HEK293 (cell line): ENCODE results near the gene FADS3.

ENCODE experiments used
- CTCF ChIA-PET: fragments of 350-600 bp; formaldehyde crosslinking; extraction: SDS; loops from one replicate; lab custom pipeline; 2021; ENCODE audit warnings: antibody characterized with exemption; lab: Yijun Ruan, JAX
- POLR2A ChIA-PET: fragments of 300-600 bp; formaldehyde crosslinking; extraction: SDS; loops from one replicate; lab custom pipeline; 2020; ENCODE audit warnings: antibody characterized with exemption, inconsistent platforms; lab: Yijun Ruan, JAX
- H3K27ac ChIP-seq: fragments of 200-500 bp; sonication (Bioruptor generic); 2 replicates; pipeline ENCODE4 v1.5.1; 2014; ENCODE audit warnings: low read depth, low read length, control low read depth, inconsistent platforms; ENCODE audit errors: extremely low read depth
- H3K36me3 ChIP-seq, 2 experiments: fragments of 200-500 bp in 1 of 2; sonication (Bioruptor generic) in 1 of 2; 1 replicate in 1 of 2; 2 replicates in 1 of 2; pipeline ENCODE4 v1.5.1; 2014 to 2017; ENCODE audit warnings: inconsistent platforms in 2 of 2, low read length in 2 of 2; ENCODE audit not compliant: control insufficient read depth in 2 of 2, insufficient read depth in 1 of 2
- H3K4me1 ChIP-seq: fragments of 200-500 bp; sonication (Bioruptor generic); 2 replicates; pipeline ENCODE4 v1.5.1; 2014; ENCODE audit warnings: mild to moderate bottlenecking, low read length, inconsistent platforms; ENCODE audit not compliant: control insufficient read depth, insufficient read depth
- H3K4me3 ChIP-seq: 2 replicates; pipeline ENCODE4 v1.5.1; 2011; ENCODE audit warnings: low read depth, mild to moderate bottlenecking, control low read depth, low read length, moderate library complexity
- H3K9me3 ChIP-seq: fragments of 200-500 bp; sonication (Bioruptor generic); 2 replicates; pipeline ENCODE4 v1.5.1; 2014; ENCODE audit warnings: low read depth, low read length, inconsistent platforms; ENCODE audit not compliant: control insufficient read depth, insufficient read depth
- GLI4 ChIP-seq: fragments of 450-650 bp; formaldehyde crosslinking; IDR thresholded peaks from 2 replicates; pipeline ENCODE4 v1.5.1; 2016; ENCODE audit warnings: missing biosample characterization, missing genetic modification characterization
- KLF8 ChIP-seq: fragments of 450-650 bp; formaldehyde crosslinking; IDR thresholded peaks from 2 replicates; pipeline ENCODE4 v1.5.1; 2016; ENCODE audit warnings: missing biosample characterization, missing genetic modification characterization
- ZBTB11 ChIP-seq: fragments of 450-650 bp; formaldehyde crosslinking; conservative IDR thresholded peaks from 2 replicates; pipeline ENCODE4 v1.5.1; 2016; ENCODE audit warnings: low read depth, missing biosample characterization, missing genetic modification characterization
- ZBTB8A ChIP-seq: fragments of 450-650 bp; formaldehyde crosslinking; IDR thresholded peaks from 2 replicates; pipeline ENCODE4 v1.5.1; 2016; ENCODE audit warnings: missing biosample characterization, missing genetic modification characterization
- ZNF211 ChIP-seq: fragments of 450-650 bp; formaldehyde crosslinking; IDR thresholded peaks from 2 replicates; pipeline ENCODE4 v1.5.1; 2016; ENCODE audit warnings: low read depth, missing biosample characterization, missing genetic modification characterization
- ZNF394 ChIP-seq: fragments of 450-650 bp; formaldehyde crosslinking; IDR thresholded peaks from 2 replicates; pipeline ENCODE4 v1.5.1; 2016; ENCODE audit warnings: missing biosample characterization, missing genetic modification characterization, mild to moderate bottlenecking, moderate library complexity, borderline replicate concordance
- ZNF433 ChIP-seq: fragments of 450-650 bp; formaldehyde crosslinking; IDR thresholded peaks from 2 replicates; pipeline ENCODE4 v1.5.1; 2016; ENCODE audit warnings: missing biosample characterization, missing genetic modification characterization, low read depth
- TF ChIP-seq, protein P1 (sequence below): fragments of 450-650 bp; formaldehyde crosslinking; IDR thresholded peaks from 2 replicates; pipeline ENCODE4 v1.5.1; 2016; ENCODE audit warnings: missing biosample characterization, missing genetic modification characterization, borderline replicate concordance
- TF ChIP-seq, protein P2 (sequence below): fragments of 450-650 bp; formaldehyde crosslinking; IDR thresholded peaks from 2 replicates; pipeline ENCODE4 v1.5.1; 2017; ENCODE audit warnings: missing biosample characterization, missing genetic modification characterization
- TF ChIP-seq, protein P3 (sequence below): fragments of 450-650 bp; formaldehyde crosslinking; IDR thresholded peaks from 2 replicates; pipeline ENCODE4 v1.5.1; 2016; ENCODE audit warnings: missing biosample characterization, missing genetic modification characterization

The FADS3 gene

GRCh38 chr11:61870541-61871031, 20.8 kb downstream of the FADS3 start:
- CTCF ChIA-PET = interaction anchor here (0.5 to 6.4 kb wide), 31 partner anchors 12 to 416 kb away, joined by 3 to 64 read pairs (median 4); partner anchors contain the start of gene FADS2
- POLR2A ChIA-PET = interaction anchor here (1.2 kb wide), 1 partner anchor 74 kb away, joined by 4 read pairs; no protein-coding TSS in a partner anchor
- TF ChIP-seq ZNF211 (tag by site-specific recombination) = no peak
- 0 out of 2 replicates have a peak, but pooled peaks have one; percentile 5 for TF ChIP-seq ZBTB8A (tag by site-specific recombination)
- TF ChIP-seq, protein P1, sequence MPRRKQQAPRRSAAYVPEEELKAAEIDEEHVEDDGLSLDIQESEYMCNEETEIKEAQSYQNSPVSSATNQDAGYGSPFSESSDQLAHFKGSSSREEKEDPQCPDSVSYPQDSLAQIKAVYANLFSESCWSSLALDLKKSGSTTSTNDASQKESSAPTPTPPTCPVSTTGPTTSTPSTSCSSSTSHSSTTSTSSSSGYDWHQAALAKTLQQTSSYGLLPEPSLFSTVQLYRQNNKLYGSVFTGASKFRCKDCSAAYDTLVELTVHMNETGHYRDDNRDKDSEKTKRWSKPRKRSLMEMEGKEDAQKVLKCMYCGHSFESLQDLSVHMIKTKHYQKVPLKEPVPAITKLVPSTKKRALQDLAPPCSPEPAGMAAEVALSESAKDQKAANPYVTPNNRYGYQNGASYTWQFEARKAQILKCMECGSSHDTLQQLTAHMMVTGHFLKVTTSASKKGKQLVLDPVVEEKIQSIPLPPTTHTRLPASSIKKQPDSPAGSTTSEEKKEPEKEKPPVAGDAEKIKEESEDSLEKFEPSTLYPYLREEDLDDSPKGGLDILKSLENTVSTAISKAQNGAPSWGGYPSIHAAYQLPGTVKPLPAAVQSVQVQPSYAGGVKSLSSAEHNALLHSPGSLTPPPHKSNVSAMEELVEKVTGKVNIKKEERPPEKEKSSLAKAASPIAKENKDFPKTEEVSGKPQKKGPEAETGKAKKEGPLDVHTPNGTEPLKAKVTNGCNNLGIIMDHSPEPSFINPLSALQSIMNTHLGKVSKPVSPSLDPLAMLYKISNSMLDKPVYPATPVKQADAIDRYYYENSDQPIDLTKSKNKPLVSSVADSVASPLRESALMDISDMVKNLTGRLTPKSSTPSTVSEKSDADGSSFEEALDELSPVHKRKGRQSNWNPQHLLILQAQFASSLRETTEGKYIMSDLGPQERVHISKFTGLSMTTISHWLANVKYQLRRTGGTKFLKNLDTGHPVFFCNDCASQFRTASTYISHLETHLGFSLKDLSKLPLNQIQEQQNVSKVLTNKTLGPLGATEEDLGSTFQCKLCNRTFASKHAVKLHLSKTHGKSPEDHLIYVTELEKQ (tag by site-specific recombination) = no peak
- peak; percentile 85 for TF ChIP-seq ZBTB11
- peak; percentile 36; the same call in 1 of the 2 replicates for TF ChIP-seq ZNF394 (tag by site-specific recombination)
- TF ChIP-seq ZNF433 (tag by site-specific recombination) = no peak
- TF ChIP-seq, protein P2, sequence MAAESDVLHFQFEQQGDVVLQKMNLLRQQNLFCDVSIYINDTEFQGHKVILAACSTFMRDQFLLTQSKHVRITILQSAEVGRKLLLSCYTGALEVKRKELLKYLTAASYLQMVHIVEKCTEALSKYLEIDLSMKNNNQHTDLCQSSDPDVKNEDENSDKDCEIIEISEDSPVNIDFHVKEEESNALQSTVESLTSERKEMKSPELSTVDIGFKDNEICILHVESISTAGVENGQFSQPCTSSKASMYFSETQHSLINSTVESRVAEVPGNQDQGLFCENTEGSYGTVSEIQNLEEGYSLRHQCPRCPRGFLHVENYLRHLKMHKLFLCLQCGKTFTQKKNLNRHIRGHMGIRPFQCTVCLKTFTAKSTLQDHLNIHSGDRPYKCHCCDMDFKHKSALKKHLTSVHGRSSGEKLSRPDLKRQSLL (tag by site-specific recombination) = no peak
- TF ChIP-seq, all 188 proteins: peak for 3
- no peaks in the 10 kb centered on the region for H3K36me3 ChIP-seq
- no peaks in the 10 kb centered on the region for H3K4me1 ChIP-seq
- no peak overlapping the region for H3K27ac ChIP-seq
- H3K4me3 ChIP-seq = no peak overlapping the region
- H3K9me3 ChIP-seq = no peaks in the 10 kb centered on the region

DNA sequence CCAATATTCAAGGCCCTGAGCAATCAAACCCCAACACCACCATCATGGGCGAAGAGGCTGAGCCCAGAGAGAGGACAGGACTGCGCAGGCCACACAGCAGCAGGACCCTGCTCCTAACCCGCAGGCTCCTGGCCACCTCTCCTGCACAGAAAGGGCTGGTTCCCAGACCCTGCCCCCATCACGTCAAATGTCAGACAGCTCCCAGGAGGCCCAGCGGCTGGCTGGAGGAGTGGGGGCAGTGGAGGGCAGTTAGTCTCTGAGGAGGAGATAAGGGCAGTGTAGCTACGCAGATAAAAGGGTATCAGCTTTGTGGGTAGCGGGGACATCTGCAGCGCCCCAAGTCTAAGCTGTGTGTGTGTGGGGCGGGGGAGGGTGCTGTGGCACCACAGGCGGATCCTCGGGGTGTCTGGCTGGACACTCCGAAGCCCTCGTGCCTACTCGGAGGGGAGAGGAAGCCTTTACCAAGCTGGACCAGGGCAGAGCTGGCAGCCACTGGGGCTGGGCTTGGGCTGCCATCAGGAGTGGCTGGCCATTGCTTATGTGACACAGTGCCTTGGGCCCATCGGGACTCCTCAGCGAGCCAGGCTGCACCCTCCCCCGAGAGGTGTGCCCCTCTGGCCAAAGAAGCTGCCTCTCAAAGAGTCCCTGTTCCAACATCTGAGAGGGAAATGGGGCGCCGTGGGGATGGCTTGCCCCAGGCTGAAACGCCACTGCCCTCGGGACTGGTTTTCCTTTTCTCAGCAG, 21.5 kb downstream of the FADS3 start:
- Histone ChIP-seq H3K27ac (no peak overlapping the region), H3K4me3 (no peak overlapping the region), H3K4me1 (no peaks in the 10 kb centered on the region), H3K36me3 (no peaks in the 10 kb centered on the region), H3K9me3 (no peaks in the 10 kb centered on the region)
- TF ChIP-seq GLI4 (tag by site-specific recombination) (no peak), KLF8 (tag by site-specific recombination) (no peak)
- TF ChIP-seq, protein P3, sequence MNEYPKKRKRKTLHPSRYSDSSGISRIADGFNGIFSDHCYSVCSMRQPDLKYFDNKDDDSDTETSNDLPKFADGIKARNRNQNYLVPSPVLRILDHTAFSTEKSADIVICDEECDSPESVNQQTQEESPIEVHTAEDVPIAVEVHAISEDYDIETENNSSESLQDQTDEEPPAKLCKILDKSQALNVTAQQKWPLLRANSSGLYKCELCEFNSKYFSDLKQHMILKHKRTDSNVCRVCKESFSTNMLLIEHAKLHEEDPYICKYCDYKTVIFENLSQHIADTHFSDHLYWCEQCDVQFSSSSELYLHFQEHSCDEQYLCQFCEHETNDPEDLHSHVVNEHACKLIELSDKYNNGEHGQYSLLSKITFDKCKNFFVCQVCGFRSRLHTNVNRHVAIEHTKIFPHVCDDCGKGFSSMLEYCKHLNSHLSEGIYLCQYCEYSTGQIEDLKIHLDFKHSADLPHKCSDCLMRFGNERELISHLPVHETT (tag by site-specific recombination) = no peak
- POLR2A ChIA-PET = interaction anchor here (0.6 to 1.2 kb wide), 2 partner anchors 73 to 212 kb away, joined by 3 to 4 read pairs; no protein-coding TSS in a partner anchor
- CTCF ChIA-PET = interaction anchor here (0.6 to 6.4 kb wide), 21 partner anchors 12 to 349 kb away, joined by 3 to 64 read pairs (median 5); partner anchors contain the start of gene FADS2
